Tibial nerve (tissue), 4 donors: ENCODE results near the gene SULF2.
A peak's percentile ranks its signal among the peaks of the same experiment; 100 is the strongest.

Experiments used
- EP300 ChIP-seq, 2 donors: sonication (generic); formaldehyde crosslinking; IDR thresholded peaks; one replicate each; pipeline ENCODE4 v1.6.1; 2017; ENCODE audit warnings: antibody characterized with exemption in 2 of 2, mild to moderate bottlenecking in 1 of 2
- POLR2A ChIP-seq, 2 donors: fragments of 450-650 bp; IDR thresholded peaks; one replicate each; pipeline ENCODE4 v1.6.1; 2017; ENCODE audit warnings: antibody characterized with exemption in 2 of 2, mild to moderate bottlenecking in 2 of 2, moderate library complexity in 2 of 2
- TF ChIP-seq, protein P1 (sequence below), 5 experiments: fragments of 200-600 bp in 3 of 5; fragments of 450-650 bp in 2 of 5; sonication (generic) in 3 of 5; IDR thresholded peaks; one replicate each; pipeline ENCODE4 v1.5.1; 2016 to 2019; ENCODE audit warnings: antibody characterized with exemption in 5 of 5, mild to moderate bottlenecking in 3 of 5, moderate library complexity in 2 of 5

DNA sequence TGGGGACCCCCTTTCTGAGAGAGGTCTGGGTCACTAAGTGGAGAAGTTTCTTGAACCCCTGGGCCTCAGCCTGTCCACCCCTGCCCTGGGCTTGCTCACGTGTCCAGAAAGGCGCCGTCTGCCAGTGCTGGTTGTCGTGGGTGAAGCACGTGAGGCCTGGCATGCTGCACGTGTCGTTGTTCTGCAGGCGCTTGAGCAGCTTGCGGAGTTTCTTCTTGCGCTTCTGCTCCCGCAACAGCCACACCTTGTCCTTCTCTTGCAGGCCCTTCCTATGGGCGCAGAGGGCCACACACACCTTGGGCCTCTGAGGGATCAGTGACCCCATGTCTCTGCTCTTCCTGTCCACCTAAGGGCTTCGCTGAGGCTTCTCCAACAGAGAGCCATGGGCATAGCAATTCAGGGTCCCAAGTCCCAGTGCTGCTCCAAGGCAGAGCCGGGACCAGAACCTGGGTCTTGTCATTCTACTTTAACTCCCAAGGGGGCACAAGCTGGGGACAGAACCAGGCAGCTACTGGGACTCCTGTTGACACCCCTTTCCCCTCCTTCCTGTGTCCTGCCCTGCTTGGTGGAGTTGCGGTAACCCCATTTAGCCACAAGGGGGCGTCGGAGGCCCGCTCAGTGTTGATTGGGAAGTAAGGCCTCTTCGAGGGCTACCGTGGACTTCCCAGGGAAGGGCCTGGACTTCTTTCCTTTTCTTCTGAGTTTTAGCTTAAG, 121.8 kb downstream of the SULF2 start:
- TF ChIP-seq, protein P1, sequence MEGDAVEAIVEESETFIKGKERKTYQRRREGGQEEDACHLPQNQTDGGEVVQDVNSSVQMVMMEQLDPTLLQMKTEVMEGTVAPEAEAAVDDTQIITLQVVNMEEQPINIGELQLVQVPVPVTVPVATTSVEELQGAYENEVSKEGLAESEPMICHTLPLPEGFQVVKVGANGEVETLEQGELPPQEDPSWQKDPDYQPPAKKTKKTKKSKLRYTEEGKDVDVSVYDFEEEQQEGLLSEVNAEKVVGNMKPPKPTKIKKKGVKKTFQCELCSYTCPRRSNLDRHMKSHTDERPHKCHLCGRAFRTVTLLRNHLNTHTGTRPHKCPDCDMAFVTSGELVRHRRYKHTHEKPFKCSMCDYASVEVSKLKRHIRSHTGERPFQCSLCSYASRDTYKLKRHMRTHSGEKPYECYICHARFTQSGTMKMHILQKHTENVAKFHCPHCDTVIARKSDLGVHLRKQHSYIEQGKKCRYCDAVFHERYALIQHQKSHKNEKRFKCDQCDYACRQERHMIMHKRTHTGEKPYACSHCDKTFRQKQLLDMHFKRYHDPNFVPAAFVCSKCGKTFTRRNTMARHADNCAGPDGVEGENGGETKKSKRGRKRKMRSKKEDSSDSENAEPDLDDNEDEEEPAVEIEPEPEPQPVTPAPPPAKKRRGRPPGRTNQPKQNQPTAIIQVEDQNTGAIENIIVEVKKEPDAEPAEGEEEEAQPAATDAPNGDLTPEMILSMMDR (IDR thresholded peaks at IDR 0.05) = peak; percentile 91 to 97 (median 92)
- TF ChIP-seq POLR2A (IDR thresholded peaks at IDR 0.05) (no peak), EP300 (IDR thresholded peaks at IDR 0.05) (no peak)
